Astrocyte (in vitro differentiated cells and primary cell): Measurements from ENCODE around the gene ANTXR1. TPM values are rescaled to one million over a fixed set of nuclear protein-coding genes. Genes with fewer than 3 reads are reported as not detected.

Experiments
- DNase-seq: peaks from one replicate; pipeline ENCODE4 v3.0.0-alpha.2; 2010; ENCODE audit warnings: low read depth
- FAIRE-seq: peaks from 2 replicates; lab custom pipeline; 2011; peaks lifted over from hg19 to GRCh38; lab: Jason Lieb, UNC
- H2AFZ ChIP-seq: 2 replicates; pipeline ENCODE4 v1.6.0; 2012; ENCODE audit warnings: low read depth, low read length, inconsistent platforms
- H3K27ac ChIP-seq: 2 replicates; pipeline ENCODE4 v1.5.1; 2011; ENCODE audit warnings: low read depth, low read length, inconsistent platforms
- H3K27me3 ChIP-seq: 2 replicates; pipeline ENCODE4 v1.6.0; 2011; ENCODE audit warnings: low read length, inconsistent platforms; ENCODE audit not compliant: insufficient read depth
- H3K36me3 ChIP-seq: 2 replicates; pipeline ENCODE4 v1.5.1; 2011; ENCODE audit warnings: low read length, inconsistent platforms; ENCODE audit not compliant: insufficient read depth
- H3K4me1 ChIP-seq: 2 replicates; pipeline ENCODE4 v1.5.1; 2011; ENCODE audit warnings: low read length, inconsistent platforms; ENCODE audit not compliant: insufficient read depth
- H3K4me2 ChIP-seq: 2 replicates; pipeline ENCODE4 v1.6.0; 2012; ENCODE audit warnings: low read length, inconsistent platforms
- H3K4me3 ChIP-seq: 2 replicates; pipeline ENCODE4 v1.5.1; 2011; ENCODE audit warnings: low read depth, mild to moderate bottlenecking, low read length, inconsistent platforms; ENCODE audit not compliant: insufficient read depth
- H3K79me2 ChIP-seq: 2 replicates; pipeline ENCODE4 v1.6.0; 2012; ENCODE audit warnings: mild to moderate bottlenecking, low read length, inconsistent platforms; ENCODE audit not compliant: insufficient read depth
- H3K9ac ChIP-seq: 2 replicates; pipeline ENCODE4 v1.6.0; 2012; ENCODE audit warnings: mild to moderate bottlenecking, low read length, inconsistent platforms
- H3K9me3 ChIP-seq: 2 replicates; pipeline ENCODE4 v1.5.1; 2012; ENCODE audit warnings: low read depth, mild to moderate bottlenecking, low read length, inconsistent platforms; ENCODE audit not compliant: insufficient read depth
- H4K20me1 ChIP-seq: 2 replicates; pipeline ENCODE4 v1.6.0; 2012; ENCODE audit warnings: low read length, inconsistent platforms; ENCODE audit not compliant: insufficient read depth
- H3K27ac Mint-ChIP-seq: one replicate; pipeline ENCODE4 v1.8.0; 2021; ENCODE audit warnings: mild to moderate bottlenecking, mixed read lengths; ENCODE audit not compliant: unreplicated experiment
- H3K27me3 Mint-ChIP-seq: one replicate; pipeline ENCODE4 v1.8.0; 2021; ENCODE audit warnings: low read depth, mixed read lengths; ENCODE audit not compliant: unreplicated experiment
- H3K36me3 Mint-ChIP-seq: one replicate; pipeline ENCODE4 v1.8.0; 2021; ENCODE audit warnings: low read depth, mixed read lengths; ENCODE audit not compliant: unreplicated experiment
- H3K4me1 Mint-ChIP-seq: one replicate; pipeline ENCODE4 v1.8.0; 2021; ENCODE audit warnings: low read depth, mixed read lengths; ENCODE audit not compliant: unreplicated experiment
- H3K4me3 Mint-ChIP-seq: one replicate; pipeline ENCODE4 v1.8.0; 2021; ENCODE audit warnings: mild to moderate bottlenecking, moderate library complexity, mixed read lengths; ENCODE audit not compliant: unreplicated experiment
- H3K9me3 Mint-ChIP-seq: one replicate; pipeline ENCODE4 v1.8.0; 2021; ENCODE audit warnings: mild to moderate bottlenecking, mixed read lengths; ENCODE audit not compliant: unreplicated experiment
- CTCF ChIP-seq: IDR thresholded peaks from 2 replicates; pipeline ENCODE4 v1.5.1; 2011; ENCODE audit warnings: low read depth, mild to moderate bottlenecking, inconsistent platforms, low read length, moderate library complexity; ENCODE audit not compliant: insufficient read depth
- EZH2 ChIP-seq: IDR thresholded peaks from 2 replicates; pipeline ENCODE4 v1.6.1; 2012; ENCODE audit warnings: mild to moderate bottlenecking, low read length, inconsistent platforms; ENCODE audit not compliant: insufficient read depth
- total RNA-seq: library from RNA; stranded (reverse); gene quantifications from 2 replicates; pipeline ENCODE4 v1.2.1, GENCODE V29; 2021

Gene ANTXR1
- total RNA-seq, 1 donor from 2014 or later = 67.8 TPM

GRCh38 chr2:69296421-69296820 is 283.4 kb downstream of the ANTXR1 start:
- no peaks in the 10 kb centered on the region for H3K79me2 ChIP-seq
- H3K27me3 ChIP-seq = no peaks in the 10 kb centered on the region
- peaks cover 35% of the 10 kb centered on the region for H3K4me1 Mint-ChIP-seq
- H3K4me1 ChIP-seq = peaks cover 20% of the 10 kb centered on the region
- peaks cover 6% of the 10 kb centered on the region for H3K27me3 Mint-ChIP-seq
- DNase-seq = no peak
- H3K27ac Mint-ChIP-seq = no peak overlapping the region
- no peaks in the 10 kb centered on the region for H4K20me1 ChIP-seq
- H3K4me2 ChIP-seq = no peak overlapping the region
- no peak overlapping the region for H3K4me3 ChIP-seq
- no peak overlapping the region for H3K27ac ChIP-seq
- peaks cover 3% of the 10 kb centered on the region for H3K36me3 Mint-ChIP-seq
- peaks cover 2% of the 10 kb centered on the region for H3K9me3 Mint-ChIP-seq
- H3K36me3 ChIP-seq = no peaks in the 10 kb centered on the region
- H2AFZ ChIP-seq = no peak overlapping the region
- no peak overlapping the region for H3K4me3 Mint-ChIP-seq
- TF ChIP-seq CTCF = no peak
- TF ChIP-seq EZH2 = no peak
- no peak for FAIRE-seq
- H3K9ac ChIP-seq = no peak overlapping the region
- no peaks in the 10 kb centered on the region for H3K9me3 ChIP-seq

- TF ChIP-seq CTCF = no peak
- no peak for TF ChIP-seq EZH2
- H3K27ac ChIP-seq = no peak overlapping the region
- Mint-ChIP-seq H3K27ac (no peak overlapping the region), H3K27me3 (peaks cover 6% of the 10 kb centered on the region), H3K36me3 (peaks cover 2% of the 10 kb centered on the region), H3K9me3 (peaks cover 2% of the 10 kb centered on the region), H3K4me3 (no peak overlapping the region), H3K4me1 (peaks cover 28% of the 10 kb centered on the region)
- H3K27me3 ChIP-seq = no peaks in the 10 kb centered on the region
- no peak overlapping the region for H3K9ac ChIP-seq
- H2AFZ ChIP-seq = no peak overlapping the region
- H3K4me2 ChIP-seq = no peak overlapping the region
- no peaks in the 10 kb centered on the region for H3K9me3 ChIP-seq
- H4K20me1 ChIP-seq = no peaks in the 10 kb centered on the region
- no peak overlapping the region for H3K4me3 ChIP-seq
- H3K36me3 ChIP-seq = no peaks in the 10 kb centered on the region
- no peaks in the 10 kb centered on the region for H3K79me2 ChIP-seq
- peaks cover 17% of the 10 kb centered on the region for H3K4me1 ChIP-seq
- DNase-seq (no peak), FAIRE-seq (no peak)
These were observed 284.2 kb downstream of the ANTXR1 start for GRCh38 chr2:69297216-69297615.

GRCh38 chr2:69298261-69298660 is 285.3 kb downstream of the ANTXR1 start:
- no peaks in the 10 kb centered on the region for H3K9me3 ChIP-seq
- peaks cover 25% of the 10 kb centered on the region for H3K4me1 Mint-ChIP-seq
- no peaks in the 10 kb centered on the region for H3K79me2 ChIP-seq
- DNase-seq (peak; percentile 93), FAIRE-seq (peak; percentile 92)
- TF ChIP-seq EZH2 (no peak), CTCF (no peak)
- peaks cover 2% of the 10 kb centered on the region for H3K36me3 Mint-ChIP-seq
- H3K27ac Mint-ChIP-seq = no peak overlapping the region
- H3K27me3 ChIP-seq = no peaks in the 10 kb centered on the region
- H3K4me3 ChIP-seq = no peak overlapping the region
- H3K4me3 Mint-ChIP-seq = no peak overlapping the region
- H3K27me3 Mint-ChIP-seq = peaks cover 6% of the 10 kb centered on the region
- H3K36me3 ChIP-seq = no peaks in the 10 kb centered on the region
- peaks cover 2% of the 10 kb centered on the region for H3K9me3 Mint-ChIP-seq
- peak overlapping the region; percentile 71 for H3K4me2 ChIP-seq
- H3K27ac ChIP-seq = peak overlapping the region; percentile 3
- no peaks in the 10 kb centered on the region for H4K20me1 ChIP-seq
- H3K9ac ChIP-seq = peak overlapping the region; percentile 20
- peaks cover 17% of the 10 kb centered on the region for H3K4me1 ChIP-seq
- H2AFZ ChIP-seq = no peak overlapping the region
